HG02885 (cell line): ENCODE results near the gene RNF39.

Source experiments
- ATAC-seq: cut with Tn5 transposase; IDR thresholded peaks from one replicate; pipeline ENCODE4 v1.9.1; 2021; ENCODE audit warnings: mild to moderate bottlenecking; ENCODE audit not compliant: unreplicated experiment, poor library complexity

Gene RNF39

GRCh38 chr6:30020626-30021025 lies 54.9 kb downstream of the RNF39 start:
- no peak for ATAC-seq
